Islet of Langerhans (tissue), 1 donor: ENCODE measurements around the gene EPHB2.

ENCODE experiments used
- FAIRE-seq: peaks from one replicate; lab custom pipeline; 2011; peaks lifted over from hg19 to GRCh38; lab: Jason Lieb, UNC

Gene EPHB2

GRCh38 chr1:22781483-22781882 lies 70.8 kb downstream of the EPHB2 start:
- no peak for FAIRE-seq

- no peak for FAIRE-seq
Measured at GRCh38 chr1:22782406-22782805, 71.8 kb downstream of the EPHB2 start.

- no peak for FAIRE-seq
Measured at GRCh38 chr1:22784317-22784716, 73.7 kb downstream of the EPHB2 start.

GRCh38 chr1:22784737-22785136 lies 74.1 kb downstream of the EPHB2 start:
- no peak for FAIRE-seq

- FAIRE-seq = no peak
Measured at GRCh38 chr1:22786101-22786500, 75.5 kb downstream of the EPHB2 start.

- no peak for FAIRE-seq
Measured at GRCh38 chr1:22786719-22787489, 76.3 kb downstream of the EPHB2 start.

- no peak for FAIRE-seq
Measured at GRCh38 chr1:22787636-22788035, 77.0 kb downstream of the EPHB2 start.

GRCh38 chr1:22788254-22788661 lies 77.6 kb downstream of the EPHB2 start:
- FAIRE-seq = no peak

GRCh38 chr1:22789356-22789994 lies 78.8 kb downstream of the EPHB2 start:
- FAIRE-seq = no peak

- no peak for FAIRE-seq
Measured at GRCh38 chr1:22790232-22791008, 79.8 kb downstream of the EPHB2 start.

GRCh38 chr1:22791831-22792347 lies 81.2 kb downstream of the EPHB2 start:
- FAIRE-seq = no peak

- no peak for FAIRE-seq
Measured at GRCh38 chr1:22792396-22793160, 81.9 kb downstream of the EPHB2 start.

- FAIRE-seq = no peak
Measured at GRCh38 chr1:22793647-22794046, 83.0 kb downstream of the EPHB2 start.

- FAIRE-seq = no peak
Measured at GRCh38 chr1:22794647-22795365, 84.2 kb downstream of the EPHB2 start.

GRCh38 chr1:22795366-22795714 lies 84.7 kb downstream of the EPHB2 start:
- FAIRE-seq = no peak

GRCh38 chr1:22796642-22797041 lies 86.0 kb downstream of the EPHB2 start:
- FAIRE-seq = no peak

- FAIRE-seq = no peak
Measured at GRCh38 chr1:22798083-22798482, 87.4 kb downstream of the EPHB2 start.

- FAIRE-seq = no peak
Measured at GRCh38 chr1:22799971-22800370, 89.3 kb downstream of the EPHB2 start.

- FAIRE-seq = no peak
Measured at GRCh38 chr1:22800629-22801028, 90.0 kb downstream of the EPHB2 start.

GRCh38 chr1:22801347-22801746 lies 90.7 kb downstream of the EPHB2 start:
- no peak for FAIRE-seq

- FAIRE-seq = no peak
Measured at GRCh38 chr1:22801761-22802160, 91.1 kb downstream of the EPHB2 start.

GRCh38 chr1:22803833-22804232 lies 93.2 kb downstream of the EPHB2 start:
- FAIRE-seq = no peak
